Hippocampal formation (tissue), 2 donors: ENCODE measurements around the gene PRF1.

ENCODE experiments used
- DNase-seq, 2 donors: peaks; one replicate each; lab custom pipeline; 2025; lab: John Stamatoyannopoulos, UW

Gene PRF1

GRCh38 chr10:70560511-70560941, 42.0 kb downstream of the PRF1 start:
- no peak for DNase-seq

DNA sequence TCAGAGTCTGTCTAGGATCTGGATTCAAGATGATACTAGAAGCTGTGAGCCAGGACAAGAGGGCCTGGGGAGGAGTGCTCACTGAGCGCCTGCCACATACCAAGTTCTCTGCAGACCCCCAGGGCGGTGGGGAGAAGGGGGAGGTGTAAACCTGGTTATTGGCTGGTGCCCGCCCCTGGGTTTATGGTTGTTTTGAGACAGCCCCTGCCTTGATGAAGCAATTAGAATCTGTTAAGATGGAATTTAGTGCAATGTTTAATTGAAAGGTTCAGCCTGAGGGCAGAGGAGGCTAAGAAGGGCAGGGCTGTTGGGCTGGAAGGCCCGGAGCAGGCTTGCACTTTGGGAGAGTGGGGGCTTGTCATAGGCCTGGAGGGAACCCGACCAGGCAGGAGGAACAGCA, 42.7 kb downstream of the PRF1 start:
- DNase-seq: no peak

DNA sequence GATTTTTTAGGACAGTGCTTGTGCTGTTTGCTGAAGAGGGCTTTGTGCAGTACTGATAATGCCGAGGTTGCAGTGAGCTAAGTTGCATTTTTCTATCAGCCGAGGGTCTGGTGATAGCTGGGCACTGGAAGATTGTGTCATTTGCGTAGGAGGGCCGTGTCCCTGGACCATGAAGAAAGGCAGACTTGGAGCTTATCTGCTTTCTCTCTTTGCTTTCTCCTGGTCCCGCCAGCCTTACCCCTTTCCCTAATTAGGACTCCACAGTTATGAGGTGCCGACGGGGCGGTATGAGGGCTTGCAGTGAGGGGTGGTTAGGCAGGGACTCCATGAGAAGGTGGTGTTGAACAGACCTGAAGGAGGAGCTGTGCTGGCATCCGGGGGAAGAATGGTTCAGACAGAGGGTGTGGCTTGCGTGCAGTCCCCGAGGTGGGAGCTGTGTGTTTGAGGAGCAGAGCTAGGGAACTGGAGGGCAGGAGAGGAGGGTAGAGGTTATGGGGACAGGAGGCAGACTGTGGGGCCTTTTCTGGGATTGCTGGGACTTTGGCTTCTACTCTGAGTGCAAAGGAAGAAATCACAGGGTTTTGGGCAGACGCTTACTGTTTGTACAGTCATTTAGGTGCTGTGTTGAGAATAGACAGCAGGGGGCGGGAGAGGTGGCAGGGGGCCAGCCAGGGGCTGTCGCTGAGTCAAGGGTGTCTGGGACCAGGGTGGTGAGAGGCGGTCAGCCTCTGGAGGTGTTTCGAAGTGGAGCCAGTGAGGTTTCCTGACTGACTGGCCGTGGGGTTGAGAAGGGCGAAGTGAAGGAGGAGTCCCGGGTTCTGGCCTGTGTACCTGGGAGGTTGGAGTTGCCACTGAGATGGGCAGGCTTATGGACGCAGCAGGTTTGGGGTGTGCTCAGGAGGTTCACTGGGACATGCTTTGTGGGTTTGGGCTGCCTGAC, 43.4 kb downstream of the PRF1 start:
- no peak for DNase-seq

DNA sequence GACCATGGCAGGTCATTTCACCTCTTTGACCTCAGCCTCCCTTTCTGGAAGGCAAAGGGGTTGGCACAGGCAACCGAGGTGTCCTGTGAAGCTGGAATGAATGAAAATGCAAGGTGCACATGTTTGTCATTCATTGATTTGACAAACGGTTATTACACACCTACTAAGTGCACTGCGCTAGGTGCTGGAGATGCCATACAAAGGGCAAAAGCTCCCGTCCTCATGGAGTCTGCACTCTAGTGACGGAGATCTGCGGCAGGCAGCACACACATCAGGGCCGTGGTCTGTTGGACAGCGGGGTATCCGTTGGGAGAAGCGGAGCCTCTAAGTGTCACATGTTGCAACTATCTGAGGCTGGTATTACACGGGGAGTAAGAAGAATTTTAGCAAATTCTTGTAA, 44.2 kb downstream of the PRF1 start:
- DNase-seq: no peak

GRCh38 chr10:70557876-70558275, 44.7 kb downstream of the PRF1 start:
- DNase-seq: no peak

DNA sequence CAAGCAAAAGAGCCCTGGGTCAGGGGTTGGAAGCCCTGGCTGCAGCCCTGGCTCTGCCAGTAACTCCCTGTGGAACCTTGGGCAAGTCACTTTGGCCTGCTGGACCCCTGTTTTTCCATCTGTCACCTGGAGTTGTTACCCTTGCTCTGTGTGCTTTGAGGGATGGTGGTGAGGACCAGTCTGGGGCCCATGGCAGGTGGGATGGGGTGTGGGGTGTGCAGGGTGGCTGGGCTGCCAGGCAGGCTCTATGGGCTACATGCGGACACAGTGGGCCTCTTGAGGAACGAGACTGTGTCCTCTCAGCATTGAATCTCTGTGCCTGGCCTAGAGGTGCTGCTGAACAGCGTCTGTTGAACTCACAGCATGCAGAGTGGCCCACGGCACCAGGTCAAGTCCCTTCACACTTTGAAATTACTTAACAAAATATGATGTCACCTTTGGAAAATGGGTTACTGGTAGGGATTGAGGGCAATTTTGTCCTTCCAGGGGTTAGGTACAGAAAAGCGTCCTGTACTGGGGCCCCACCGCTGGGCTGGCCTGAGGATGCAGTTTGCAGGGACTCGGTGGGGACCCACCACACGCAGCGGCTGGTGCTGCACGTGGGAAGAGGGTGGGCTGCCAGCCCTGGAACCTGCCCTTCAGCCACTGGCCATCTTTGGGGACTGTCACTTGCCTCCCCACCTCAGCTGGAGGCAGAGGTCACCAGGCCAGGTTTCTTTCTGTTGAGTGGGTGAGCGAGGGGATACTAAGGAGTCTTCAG, 45.3 kb downstream of the PRF1 start:
- no peak for DNase-seq

- no peak for DNase-seq
Observed at GRCh38 chr10:70555371-70555770, 47.2 kb downstream of the PRF1 start.

DNA sequence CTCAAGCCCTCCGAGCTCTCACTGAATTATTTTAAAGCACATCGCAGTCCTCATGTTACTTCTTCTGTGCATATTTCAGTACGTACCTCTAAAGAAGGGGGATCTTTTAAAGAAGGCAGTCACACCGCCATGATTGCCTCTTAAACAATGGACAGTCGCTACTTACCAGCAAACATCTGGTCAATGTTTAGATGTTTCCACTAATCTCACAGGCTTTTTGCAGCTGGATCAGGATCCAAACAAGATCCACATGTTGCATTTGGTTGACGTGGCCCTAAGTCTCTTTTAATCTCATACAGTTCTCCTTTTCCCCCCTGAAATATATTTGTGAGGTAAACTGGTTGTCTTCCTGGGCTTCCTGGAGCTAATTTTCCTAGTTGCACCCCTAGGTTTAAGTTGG, 50.0 kb downstream of the PRF1 start:
- no peak for DNase-seq

DNA sequence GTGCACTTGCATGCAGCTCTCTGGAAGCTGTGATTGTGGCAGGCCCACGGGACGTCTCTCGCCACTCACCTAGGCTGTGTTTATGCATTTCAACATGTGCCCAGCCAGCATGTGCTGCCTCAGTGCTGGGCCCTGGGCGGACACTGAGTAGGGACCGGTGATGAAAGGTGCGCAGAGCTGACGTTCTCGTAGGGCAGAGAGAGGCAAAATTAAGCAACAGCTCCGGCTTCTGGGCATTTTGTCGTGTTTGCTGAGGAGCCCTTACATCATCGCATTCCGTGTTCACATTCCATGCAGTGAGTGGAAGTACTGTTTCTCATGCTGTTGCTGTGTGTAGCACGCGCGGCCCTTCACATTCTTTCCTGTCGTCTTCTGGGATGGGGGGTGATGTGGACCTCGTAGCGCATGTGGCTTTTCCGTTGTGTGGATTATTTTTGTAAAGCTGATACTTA, 50.5 kb downstream of the PRF1 start:
- no peak for DNase-seq

GRCh38 chr10:70551466-70551865, 51.1 kb downstream of the PRF1 start:
- DNase-seq: no peak

GRCh38 chr10:70550459-70550858, 52.1 kb downstream of the PRF1 start:
- DNase-seq: no peak

DNA sequence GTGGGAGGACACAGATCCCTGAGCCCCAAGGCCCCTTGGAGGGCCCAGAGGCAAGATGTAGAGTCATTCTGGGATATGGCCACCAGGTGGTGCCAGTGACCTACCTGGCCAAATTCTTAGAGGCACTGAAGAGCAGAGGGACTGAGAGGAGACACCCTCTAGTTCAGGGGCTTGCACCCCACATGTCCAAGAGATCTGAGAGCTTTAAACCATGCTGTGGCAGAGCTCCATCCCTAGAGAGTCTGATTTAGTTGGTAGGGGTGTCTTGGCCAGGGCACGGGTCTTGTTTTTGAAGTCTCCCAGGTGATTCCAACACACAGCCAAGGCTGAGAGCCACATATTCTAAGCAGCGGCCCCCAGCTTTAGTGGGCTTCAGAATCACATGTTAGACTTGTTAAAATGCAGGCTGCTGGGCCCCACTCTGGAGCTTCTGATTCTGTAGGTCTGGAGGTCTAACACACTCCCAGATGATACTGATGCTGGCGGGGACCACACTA, 52.5 kb downstream of the PRF1 start:
- DNase-seq: peak; percentile 21 to 55

DNA sequence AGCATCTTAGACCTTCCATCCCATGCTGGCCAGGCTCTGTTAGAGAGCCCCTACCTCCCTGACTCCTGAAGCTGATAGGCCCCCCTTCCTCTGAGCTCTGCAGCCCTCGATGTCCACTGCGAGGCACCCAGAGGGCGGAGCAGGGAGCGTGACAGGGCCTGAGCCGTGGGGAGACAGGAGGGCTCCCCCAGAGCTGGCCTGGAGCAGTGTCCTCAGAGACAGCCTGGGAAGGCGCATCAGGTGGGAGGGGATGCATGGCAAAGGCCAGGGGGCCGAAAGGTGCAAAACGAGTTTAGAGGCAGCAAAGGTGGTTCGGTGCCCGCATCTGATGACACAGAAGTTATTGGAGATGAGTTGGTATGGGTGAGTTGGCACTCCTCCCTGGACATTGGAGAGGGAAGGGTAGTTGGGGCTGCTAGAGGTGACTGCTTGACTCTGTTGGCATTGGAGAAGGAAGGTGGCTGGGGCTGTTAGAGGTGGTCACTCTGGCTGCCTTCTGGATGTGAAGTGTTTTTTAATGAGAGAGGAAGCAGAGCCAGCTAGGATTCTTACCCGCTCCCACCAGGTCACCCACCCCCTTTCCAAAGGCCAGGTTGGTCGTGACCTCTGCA, 53.1 kb downstream of the PRF1 start:
- DNase-seq: no peak
